Activated naive CD8-positive, alpha-beta T cell treated with anti-CD3 and anti-CD28 coated beads, Interleukin-2, amount 10 ng/mL, durations not matched to agents 7 days and 5 days (primary cell): Measurements from ENCODE around the gene DCAF10. TPM values are rescaled to one million over a fixed set of nuclear protein-coding genes. Genes with fewer than 3 reads are reported as not detected.
"Not testable (repeated sequence)": the region's sequence is repeated elsewhere in the genome, so short reads cannot be mapped to it uniquely, and the experiment has no call there.

Source experiments
- ATAC-seq: fragments of 150-1000 bp; cut with Tn5 transposase; one replicate; pipeline ENCODE4 v1.10.0; 2021; ENCODE audit warnings: low read depth, moderate library complexity
- POLR2A ChIA-PET: fragments of 350-600 bp; sonication (Branson Sonifier 250); formaldehyde crosslinking; loops from one replicate; lab custom pipeline; 2021; ENCODE audit warnings: antibody characterized with exemption; lab: Charles Lee
- DNase-seq: peaks from one replicate; pipeline ENCODE4 v3.0.0; 2021
- H3K27ac Mint-ChIP-seq: one replicate; pipeline ENCODE4 v1.8.0; 2022; ENCODE audit warnings: mild to moderate bottlenecking, mixed read lengths
- H3K27me3 Mint-ChIP-seq: one replicate; pipeline ENCODE4 v1.8.0; 2022; ENCODE audit warnings: mild to moderate bottlenecking, moderate library complexity, mixed read lengths
- H3K36me3 Mint-ChIP-seq: one replicate; pipeline ENCODE4 v1.8.0; 2021; ENCODE audit warnings: mild to moderate bottlenecking, mixed read lengths
- H3K4me1 Mint-ChIP-seq: one replicate; pipeline ENCODE4 v1.8.0; 2021; ENCODE audit warnings: mixed read lengths
- H3K4me3 Mint-ChIP-seq: one replicate; pipeline ENCODE4 v1.8.0; 2022; ENCODE audit warnings: mild to moderate bottlenecking, moderate library complexity, mixed read lengths
- H3K9me3 Mint-ChIP-seq: one replicate; pipeline ENCODE4 v1.8.0; 2021; ENCODE audit warnings: mixed read lengths
- total RNA-seq, 2 experiments: library from RNA; stranded (reverse); gene quantifications; one replicate each; pipeline ENCODE4 v1.2.3, GENCODE V29; 2021

DCAF10 gene
- total RNA-seq, 2 experiments from 2014 or later: 19.5 to 19.8 TPM

- POLR2A ChIA-PET: interaction anchor here (1.9 to 2.0 kb wide), 3 partner anchors 10 to 100 kb away, joined by 5 to 27 read pairs (median 10); partner anchors contain the start of genes EXOSC3 and SLC25A51
- Mint-ChIP-seq H3K36me3 (peaks cover 16% of the 10 kb centered on the region), H3K27ac (peak overlapping the region; percentile 64), H3K4me3 (peak overlapping the region; percentile 91), H3K4me1 (peaks cover 33% of the 10 kb centered on the region), H3K27me3 (no peaks in the 10 kb centered on the region), H3K9me3 (no peaks in the 10 kb centered on the region)
- DNase-seq (no peak), ATAC-seq (no peak)
Measured at GRCh38 chr9:37801959-37802711, 1.5 kb downstream of the DCAF10 start.

GRCh38 chr9:37806271-37806670, 5.7 kb downstream of the DCAF10 start:
- H3K27ac Mint-ChIP-seq: no peak overlapping the region
- H3K4me3 Mint-ChIP-seq: no peak overlapping the region
- H3K36me3 Mint-ChIP-seq: peaks cover 18% of the 10 kb centered on the region
- DNase-seq (no peak), ATAC-seq (no peak)
- peaks cover 16% of the 10 kb centered on the region for H3K4me1 Mint-ChIP-seq
- POLR2A ChIA-PET: no interaction called here
- H3K9me3 Mint-ChIP-seq: no peaks in the 10 kb centered on the region
- H3K27me3 Mint-ChIP-seq: no peaks in the 10 kb centered on the region

- POLR2A ChIA-PET, H3K27ac Mint-ChIP-seq, DNase-seq, H3K9me3 Mint-ChIP-seq, ATAC-seq, H3K4me1 Mint-ChIP-seq, H3K4me3 Mint-ChIP-seq, H3K27me3 Mint-ChIP-seq: not testable (repeated sequence)
- H3K36me3 Mint-ChIP-seq: peaks cover 21% of the 10 kb centered on the region
Measured at GRCh38 chr9:37809676-37810075, 9.1 kb downstream of the DCAF10 start.

- Mint-ChIP-seq H3K36me3 (peaks cover 19% of the 10 kb centered on the region), H3K27me3 (no peaks in the 10 kb centered on the region), H3K4me3 (no peak overlapping the region), H3K9me3 (no peaks in the 10 kb centered on the region), H3K4me1 (peaks cover 8% of the 10 kb centered on the region), H3K27ac (no peak overlapping the region)
- DNase-seq (no peak), ATAC-seq (no peak)
- POLR2A ChIA-PET: interaction anchor here (1.2 to 2.0 kb wide), 2 partner anchors 11 to 27 kb away, joined by 5 read pairs; partner anchors contain the start of genes DCAF10 and EXOSC3
Measured at GRCh38 chr9:37811906-37812476, 11.4 kb downstream of the DCAF10 start.

GRCh38 chr9:37812773-37813379, 12.3 kb downstream of the DCAF10 start:
- H3K9me3 Mint-ChIP-seq: no peaks in the 10 kb centered on the region
- POLR2A ChIA-PET: interaction anchor here (0.7 to 2.0 kb wide), 3 partner anchors 12 to 38 kb away, joined by 3 to 5 read pairs (median 5); partner anchors contain the start of genes DCAF10 and EXOSC3
- ATAC-seq (no peak), DNase-seq (no peak)
- H3K4me3 Mint-ChIP-seq: no peak overlapping the region
- no peak overlapping the region for H3K27ac Mint-ChIP-seq
- peaks cover 8% of the 10 kb centered on the region for H3K4me1 Mint-ChIP-seq
- peaks cover 19% of the 10 kb centered on the region for H3K36me3 Mint-ChIP-seq
- H3K27me3 Mint-ChIP-seq: no peaks in the 10 kb centered on the region

- POLR2A ChIA-PET: no interaction called here
- ATAC-seq (no peak), DNase-seq (no peak)
- Mint-ChIP-seq H3K4me3 (no peak overlapping the region), H3K9me3 (no peaks in the 10 kb centered on the region), H3K4me1 (no peaks in the 10 kb centered on the region), H3K27me3 (no peaks in the 10 kb centered on the region), H3K36me3 (peaks cover 28% of the 10 kb centered on the region), H3K27ac (no peak overlapping the region)
Measured at GRCh38 chr9:37818849-37819248, 18.3 kb downstream of the DCAF10 start.

- Mint-ChIP-seq H3K4me1 (no peaks in the 10 kb centered on the region), H3K27ac (no peak overlapping the region), H3K4me3 (no peak overlapping the region), H3K9me3 (no peaks in the 10 kb centered on the region), H3K27me3 (no peaks in the 10 kb centered on the region), H3K36me3 (peaks cover 36% of the 10 kb centered on the region)
- no peak for ATAC-seq
- no peak for DNase-seq
- POLR2A ChIA-PET: interaction anchor here (1.0 kb wide), 1 partner anchor 20 kb away, joined by 3 read pairs; the partner anchor contains the start of gene DCAF10
Measured at GRCh38 chr9:37820142-37820541, 19.5 kb downstream of the DCAF10 start.

- DNase-seq, H3K4me3 Mint-ChIP-seq, H3K27me3 Mint-ChIP-seq, H3K9me3 Mint-ChIP-seq, ATAC-seq, H3K27ac Mint-ChIP-seq, H3K4me1 Mint-ChIP-seq, POLR2A ChIA-PET: not testable (repeated sequence)
- H3K36me3 Mint-ChIP-seq: peaks cover 37% of the 10 kb centered on the region
Measured at GRCh38 chr9:37825174-37825573, 24.6 kb downstream of the DCAF10 start.

- peaks cover 20% of the 10 kb centered on the region for H3K36me3 Mint-ChIP-seq
- DNase-seq: no peak
- H3K4me3 Mint-ChIP-seq: no peak overlapping the region
- peaks cover 2% of the 10 kb centered on the region for H3K4me1 Mint-ChIP-seq
- POLR2A ChIA-PET: no interaction called here
- no peaks in the 10 kb centered on the region for H3K9me3 Mint-ChIP-seq
- H3K27me3 Mint-ChIP-seq: no peaks in the 10 kb centered on the region
- no peak overlapping the region for H3K27ac Mint-ChIP-seq
- ATAC-seq: no peak
Measured at GRCh38 chr9:37827483-37828165, 27.0 kb downstream of the DCAF10 start.

GRCh38 chr9:37835821-37836220, 35.2 kb downstream of the DCAF10 start:
- DNase-seq (no peak), ATAC-seq (no peak)
- Mint-ChIP-seq H3K27me3 (no peaks in the 10 kb centered on the region), H3K4me3 (no peak overlapping the region), H3K36me3 (peaks cover 7% of the 10 kb centered on the region), H3K4me1 (peaks cover 1% of the 10 kb centered on the region), H3K9me3 (no peaks in the 10 kb centered on the region), H3K27ac (no peak overlapping the region)
- POLR2A ChIA-PET: no interaction called here

- DNase-seq (no peak), ATAC-seq (no peak)
- POLR2A ChIA-PET: no interaction called here
- Mint-ChIP-seq H3K27me3 (no peaks in the 10 kb centered on the region), H3K4me1 (peaks cover 1% of the 10 kb centered on the region), H3K27ac (no peak overlapping the region), H3K9me3 (no peaks in the 10 kb centered on the region), H3K4me3 (no peak overlapping the region), H3K36me3 (peaks cover 7% of the 10 kb centered on the region)
Measured at GRCh38 chr9:37836386-37836785, 35.8 kb downstream of the DCAF10 start.

- no peaks in the 10 kb centered on the region for H3K27me3 Mint-ChIP-seq
- H3K4me3 Mint-ChIP-seq: no peak overlapping the region
- H3K27ac Mint-ChIP-seq: no peak overlapping the region
Measured at GRCh38 chr9:37839496-37840461, 39.2 kb downstream of the DCAF10 start.

More at GRCh38 chr9:37839496-37840461, 39.2 kb downstream of the DCAF10 start:
- no peaks in the 10 kb centered on the region for H3K9me3 Mint-ChIP-seq
- peaks cover 6% of the 10 kb centered on the region for H3K36me3 Mint-ChIP-seq
- DNase-seq: no peak
- POLR2A ChIA-PET: no interaction called here
- H3K4me1 Mint-ChIP-seq: peaks cover 1% of the 10 kb centered on the region
- no peak for ATAC-seq
